Dendritic cell treated with granulocyte-macrophage colony-stimulating factor and Interleukin-4, amounts not matched to agents 40 ng/mL and 50 ng/mL, for 4 days (primary cell): ENCODE results near the gene TCERG1L.

Experiments used
- H3K27ac Mint-ChIP-seq: one replicate; pipeline ENCODE4 v1.8.0; 2022; ENCODE audit warnings: mild to moderate bottlenecking, mixed read lengths
- H3K27me3 Mint-ChIP-seq: one replicate; pipeline ENCODE4 v1.8.0; 2022; ENCODE audit warnings: mild to moderate bottlenecking, mixed read lengths
- H3K36me3 Mint-ChIP-seq: one replicate; pipeline ENCODE4 v1.8.0; 2022; ENCODE audit warnings: low read depth, mixed read lengths
- H3K4me1 Mint-ChIP-seq: one replicate; pipeline ENCODE4 v1.8.0; 2022; ENCODE audit warnings: low read depth, mixed read lengths
- H3K4me3 Mint-ChIP-seq: one replicate; pipeline ENCODE4 v1.8.0; 2022; ENCODE audit warnings: mild to moderate bottlenecking, moderate library complexity, mixed read lengths
- H3K9me3 Mint-ChIP-seq: one replicate; pipeline ENCODE4 v1.8.0; 2022; ENCODE audit warnings: mixed read lengths
- intact Hi-C: fragments of 100-400 bp; cut with micrococcal nuclease; formaldehyde crosslinking; loops from one replicate; pipeline ENCODE4 v1.15.0; 2022

Gene TCERG1L

DNA sequence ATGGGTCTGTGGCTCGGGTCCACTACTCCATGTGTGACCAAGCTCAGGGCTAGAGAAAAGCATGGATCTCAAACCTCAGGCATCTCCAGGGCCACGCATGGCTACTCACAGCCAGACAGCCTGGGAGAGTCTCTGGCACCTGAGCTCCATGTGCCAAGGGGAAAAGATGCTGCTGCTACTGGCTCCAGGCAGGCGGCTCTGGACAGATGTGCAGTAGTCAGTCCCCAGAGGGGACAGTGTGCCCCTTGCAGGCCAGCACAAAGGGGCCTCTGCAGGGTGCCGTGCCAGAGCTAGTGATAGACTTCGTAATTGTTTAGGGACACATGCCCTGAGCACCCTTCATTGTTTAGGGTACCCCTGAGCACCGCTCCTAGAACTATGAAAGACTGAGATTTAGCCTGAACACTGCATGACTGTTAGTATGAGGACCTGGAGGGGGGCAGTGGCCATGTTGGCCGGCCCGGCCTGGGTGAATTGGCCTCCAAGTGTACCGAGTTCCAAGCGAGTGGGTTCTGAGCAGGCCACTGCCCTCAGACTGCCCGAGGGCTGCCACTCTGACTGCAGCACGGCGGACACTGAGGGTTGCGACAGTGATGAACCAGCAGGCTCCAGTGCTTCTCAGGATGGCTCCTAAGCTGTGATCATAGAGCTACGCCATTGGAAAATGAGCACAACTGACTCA, 80.7 kb downstream of the TCERG1L start:
- intact Hi-C loops = no loop called here
- Mint-ChIP-seq H3K4me1 (no peaks in the 10 kb centered on the region), H3K27ac (no peak overlapping the region), H3K27me3 (no peaks in the 10 kb centered on the region), H3K9me3 (peaks cover 15% of the 10 kb centered on the region), H3K36me3 (no peaks in the 10 kb centered on the region), H3K4me3 (no peak overlapping the region)

GRCh38 chr10:131230166-131230565, 81.4 kb downstream of the TCERG1L start:
- intact Hi-C loops = no loop called here
- Mint-ChIP-seq H3K27ac (no peak overlapping the region), H3K27me3 (no peaks in the 10 kb centered on the region), H3K4me1 (no peaks in the 10 kb centered on the region), H3K4me3 (no peak overlapping the region), H3K9me3 (peaks cover 15% of the 10 kb centered on the region), H3K36me3 (no peaks in the 10 kb centered on the region)

GRCh38 chr10:131227163-131227740, 84.3 kb downstream of the TCERG1L start:
- H3K4me1 Mint-ChIP-seq = no peaks in the 10 kb centered on the region
- no peaks in the 10 kb centered on the region for H3K9me3 Mint-ChIP-seq
- no peak overlapping the region for H3K4me3 Mint-ChIP-seq
- intact Hi-C loops = no loop called here
- H3K27me3 Mint-ChIP-seq = no peaks in the 10 kb centered on the region
- no peaks in the 10 kb centered on the region for H3K36me3 Mint-ChIP-seq
- H3K27ac Mint-ChIP-seq = no peak overlapping the region

- H3K4me3 Mint-ChIP-seq = no peak overlapping the region
- H3K4me1 Mint-ChIP-seq = no peaks in the 10 kb centered on the region
- H3K27me3 Mint-ChIP-seq = no peaks in the 10 kb centered on the region
- no peak overlapping the region for H3K27ac Mint-ChIP-seq
- intact Hi-C loops = no loop called here
- H3K9me3 Mint-ChIP-seq = no peaks in the 10 kb centered on the region
- H3K36me3 Mint-ChIP-seq = no peaks in the 10 kb centered on the region
Observed at GRCh38 chr10:131226446-131227162, 84.9 kb downstream of the TCERG1L start.

DNA sequence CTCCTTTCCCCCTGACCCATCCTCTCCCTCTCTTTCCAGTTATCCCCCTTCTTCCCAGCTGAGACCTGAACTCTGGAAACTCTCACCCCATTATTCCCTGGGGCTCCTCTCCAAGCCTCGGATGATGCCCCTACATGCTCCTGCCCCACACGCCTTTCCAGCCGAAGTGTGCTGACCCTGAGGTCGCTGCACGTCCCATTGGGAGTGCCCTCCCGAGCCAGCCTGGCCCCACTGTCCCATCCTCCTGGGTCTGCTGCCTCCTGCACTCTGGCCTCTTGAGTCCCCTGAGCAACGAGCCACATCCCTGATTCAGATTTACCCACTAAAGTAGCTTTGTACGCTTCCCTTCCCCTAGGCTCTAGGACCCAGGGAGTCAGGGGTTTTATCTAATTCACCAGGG, 87.4 kb downstream of the TCERG1L start:
- Mint-ChIP-seq H3K9me3 (no peaks in the 10 kb centered on the region), H3K4me3 (no peak overlapping the region), H3K4me1 (no peaks in the 10 kb centered on the region), H3K36me3 (no peaks in the 10 kb centered on the region), H3K27me3 (no peaks in the 10 kb centered on the region), H3K27ac (no peak overlapping the region)
- intact Hi-C loops = no loop called here

- no peaks in the 10 kb centered on the region for H3K4me1 Mint-ChIP-seq
- no peak overlapping the region for H3K27ac Mint-ChIP-seq
- H3K36me3 Mint-ChIP-seq = no peaks in the 10 kb centered on the region
- no peak overlapping the region for H3K4me3 Mint-ChIP-seq
- no peaks in the 10 kb centered on the region for H3K9me3 Mint-ChIP-seq
- no peaks in the 10 kb centered on the region for H3K27me3 Mint-ChIP-seq
- intact Hi-C loops = no loop called here
Observed at GRCh38 chr10:131223422-131223821, 88.1 kb downstream of the TCERG1L start.

GRCh38 chr10:131222986-131223385, 88.5 kb downstream of the TCERG1L start:
- Mint-ChIP-seq H3K4me1 (no peaks in the 10 kb centered on the region), H3K9me3 (no peaks in the 10 kb centered on the region), H3K27me3 (no peaks in the 10 kb centered on the region), H3K36me3 (no peaks in the 10 kb centered on the region), H3K27ac (no peak overlapping the region), H3K4me3 (no peak overlapping the region)
- intact Hi-C loops = no loop called here

DNA sequence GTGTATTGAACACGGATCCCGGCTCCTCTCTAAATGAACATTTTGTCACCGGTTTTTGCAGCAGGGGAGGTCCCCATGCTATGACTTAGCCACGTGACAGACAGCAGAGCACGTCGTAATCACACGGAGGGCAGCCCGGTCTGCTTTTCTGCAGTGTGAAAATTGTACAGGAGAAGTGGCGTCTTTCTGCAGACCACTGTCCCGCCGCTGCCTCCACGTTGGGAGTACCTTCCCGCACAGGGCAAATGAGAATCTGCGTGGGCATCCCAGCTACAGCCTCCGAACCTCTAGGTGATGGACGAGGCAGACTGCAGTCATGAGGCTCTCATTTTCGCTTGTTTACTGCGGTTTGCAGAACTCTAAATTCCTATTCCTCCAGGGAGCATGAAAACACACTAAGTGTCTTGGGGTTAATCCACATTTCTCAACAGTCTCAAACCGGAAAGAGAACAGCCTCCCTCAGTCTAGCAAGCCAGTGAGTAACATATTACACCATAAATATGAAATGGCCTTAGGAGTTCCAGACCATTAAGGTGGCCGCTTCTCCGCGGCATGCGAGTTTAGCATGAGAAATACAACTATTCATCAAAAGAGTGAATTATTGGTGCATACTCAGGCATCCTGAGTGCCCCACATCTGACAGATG, 89.8 kb downstream of the TCERG1L start:
- Mint-ChIP-seq H3K4me1 (no peaks in the 10 kb centered on the region), H3K4me3 (no peak overlapping the region), H3K9me3 (no peaks in the 10 kb centered on the region), H3K27me3 (no peaks in the 10 kb centered on the region), H3K27ac (no peak overlapping the region), H3K36me3 (no peaks in the 10 kb centered on the region)
- intact Hi-C loops = no loop called here

- intact Hi-C loops = no loop called here
- Mint-ChIP-seq H3K27ac (no peak overlapping the region), H3K9me3 (no peaks in the 10 kb centered on the region), H3K4me1 (no peaks in the 10 kb centered on the region), H3K27me3 (no peaks in the 10 kb centered on the region), H3K4me3 (no peak overlapping the region), H3K36me3 (no peaks in the 10 kb centered on the region)
Observed at GRCh38 chr10:131220601-131221171, 90.8 kb downstream of the TCERG1L start.

- H3K4me3 Mint-ChIP-seq = no peak overlapping the region
- intact Hi-C loops = no loop called here
- H3K27ac Mint-ChIP-seq = no peak overlapping the region
- no peaks in the 10 kb centered on the region for H3K27me3 Mint-ChIP-seq
- no peaks in the 10 kb centered on the region for H3K9me3 Mint-ChIP-seq
- no peaks in the 10 kb centered on the region for H3K36me3 Mint-ChIP-seq
- H3K4me1 Mint-ChIP-seq = no peaks in the 10 kb centered on the region
Observed at GRCh38 chr10:131219955-131220489, 91.5 kb downstream of the TCERG1L start.

- Mint-ChIP-seq H3K9me3 (no peaks in the 10 kb centered on the region), H3K36me3 (no peaks in the 10 kb centered on the region), H3K27ac (no peak overlapping the region), H3K4me3 (no peak overlapping the region), H3K27me3 (no peaks in the 10 kb centered on the region), H3K4me1 (no peaks in the 10 kb centered on the region)
- intact Hi-C loops = no loop called here
Observed at GRCh38 chr10:131219584-131219886, 92.0 kb downstream of the TCERG1L start.

DNA sequence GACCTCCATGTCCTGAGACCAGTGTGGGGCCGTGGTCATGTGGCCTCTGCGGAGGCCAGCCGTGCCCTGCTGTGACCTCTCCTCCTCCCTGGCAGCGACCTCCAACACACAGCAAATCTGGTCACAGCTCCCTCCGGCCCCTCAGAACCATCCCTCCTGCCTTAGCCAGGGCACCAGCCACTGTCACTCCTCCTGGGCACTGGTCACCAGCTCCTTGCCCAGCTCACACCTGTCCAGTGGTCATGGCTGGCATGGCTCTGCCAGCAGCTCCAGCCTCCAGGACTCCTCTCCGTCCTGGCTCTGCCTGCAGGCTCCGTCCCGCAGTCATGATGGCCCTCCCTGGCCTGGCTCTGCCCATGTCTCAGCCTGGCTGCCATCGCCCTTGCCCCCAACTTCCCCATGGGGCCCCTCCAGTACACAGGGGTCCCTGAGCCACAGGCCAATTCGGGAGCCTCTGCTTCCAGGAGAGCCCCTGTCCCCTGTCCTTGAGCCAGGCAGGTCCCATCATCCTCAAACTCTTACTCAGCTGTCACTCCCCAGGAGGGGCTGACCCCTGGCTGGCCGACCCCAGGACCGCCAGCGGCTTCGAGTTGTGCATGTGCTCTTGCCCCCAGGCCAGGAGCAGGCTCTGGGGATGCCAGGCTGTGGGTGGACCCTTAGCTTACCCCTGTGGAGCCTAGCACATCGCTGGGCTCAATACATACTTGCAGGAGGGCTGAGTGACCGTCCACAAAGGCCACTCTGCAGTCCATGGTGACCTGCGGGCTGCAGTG, 92.5 kb downstream of the TCERG1L start:
- Mint-ChIP-seq H3K27ac (no peak overlapping the region), H3K27me3 (no peaks in the 10 kb centered on the region)
- intact Hi-C loops = no loop called here

DNA sequence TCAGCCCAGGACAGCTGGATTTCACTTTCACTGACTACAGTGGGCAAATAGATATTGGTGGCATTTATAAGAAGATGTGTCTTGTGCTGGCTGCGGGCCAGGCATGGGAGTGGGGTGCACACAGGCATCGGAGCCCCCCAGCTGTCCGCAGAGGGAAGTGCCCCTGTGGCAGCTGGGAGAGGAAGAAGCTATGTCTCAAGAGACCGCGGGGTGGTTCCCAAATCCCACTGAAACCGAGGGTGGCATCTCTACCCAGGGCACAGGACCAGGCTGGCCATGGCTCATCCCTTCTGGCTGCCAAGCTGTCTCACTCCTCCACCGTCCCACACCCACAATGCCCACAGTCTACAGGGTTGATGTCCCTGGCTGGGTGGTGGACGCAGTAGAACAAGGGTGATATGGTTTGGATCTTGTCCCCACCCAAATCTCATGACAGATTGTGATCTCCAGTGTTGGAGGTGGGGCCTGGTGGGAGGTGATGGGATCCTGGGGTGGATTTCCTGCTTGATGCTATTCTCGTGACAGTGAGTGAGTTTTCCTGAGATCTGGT, 94.8 kb downstream of the TCERG1L start:
- no peak overlapping the region for H3K27ac Mint-ChIP-seq
- no peak overlapping the region for H3K4me3 Mint-ChIP-seq
- no peaks in the 10 kb centered on the region for H3K9me3 Mint-ChIP-seq
- intact Hi-C loops = no loop called here
- H3K4me1 Mint-ChIP-seq = no peaks in the 10 kb centered on the region
- no peaks in the 10 kb centered on the region for H3K27me3 Mint-ChIP-seq
- H3K36me3 Mint-ChIP-seq = no peaks in the 10 kb centered on the region

More for the DNA sequence above, 92.5 kb downstream of the TCERG1L start:
- Mint-ChIP-seq H3K4me1 (no peaks in the 10 kb centered on the region), H3K9me3 (no peaks in the 10 kb centered on the region), H3K36me3 (no peaks in the 10 kb centered on the region), H3K4me3 (no peak overlapping the region)
